Endodermal cell (in vitro differentiated cells): ENCODE measurements around the gene NT5C2. TPM values are rescaled to one million over a fixed set of nuclear protein-coding genes. Genes with fewer than 3 reads are reported as not detected.

Experiments
- DNase-seq: peaks from one replicate; pipeline ENCODE4 v3.0.0-alpha.2; 2017
- H3K27ac ChIP-seq: 2 replicates; pipeline ENCODE4 v1.5.1; 2013; ENCODE audit warnings: mild to moderate bottlenecking, low read depth, low read length, moderate library complexity
- H3K27me3 ChIP-seq: 2 replicates; pipeline ENCODE4 v1.6.1; 2013; ENCODE audit warnings: mild to moderate bottlenecking, low read length, moderate library complexity; ENCODE audit not compliant: insufficient read depth, control insufficient read depth, poor library complexity, severe bottlenecking
- H3K36me3 ChIP-seq: 2 replicates; pipeline ENCODE4 v1.7.0; 2013; ENCODE audit warnings: mild to moderate bottlenecking, low read length, moderate library complexity; ENCODE audit not compliant: control insufficient read depth, insufficient read depth
- H3K4me1 ChIP-seq: one replicate; pipeline ENCODE4 v1.7.0; 2013; ENCODE audit warnings: low read length; ENCODE audit not compliant: control insufficient read depth, insufficient read depth
- H3K4me3 ChIP-seq: 2 replicates; pipeline ENCODE4 v1.5.1; 2013; ENCODE audit warnings: mild to moderate bottlenecking, low read length, moderate library complexity
- H3K9ac ChIP-seq: 2 replicates; pipeline ENCODE4 v1.6.1; 2013; ENCODE audit warnings: mild to moderate bottlenecking, low read length, moderate library complexity; ENCODE audit not compliant: poor library complexity, severe bottlenecking; ENCODE audit errors: extremely low read depth
- H3K9me3 ChIP-seq: 2 replicates; pipeline ENCODE4 v1.6.1; 2013; ENCODE audit warnings: mild to moderate bottlenecking, low read length, moderate library complexity; ENCODE audit not compliant: control insufficient read depth
- H3K27ac Mint-ChIP-seq: 2 replicates; pipeline ENCODE4 v1.8.0; 2020; ENCODE audit warnings: mixed read lengths
- H3K27me3 Mint-ChIP-seq: 2 replicates; pipeline ENCODE4 v1.8.0; 2021; ENCODE audit warnings: mild to moderate bottlenecking, mixed read lengths; ENCODE audit not compliant: insufficient read depth
- H3K36me3 Mint-ChIP-seq: 2 replicates; pipeline ENCODE4 v1.8.0; 2020; ENCODE audit warnings: low read depth, mixed read lengths
- H3K4me1 Mint-ChIP-seq: 2 replicates; pipeline ENCODE4 v1.8.0; 2020; ENCODE audit warnings: mixed read lengths
- H3K4me3 Mint-ChIP-seq: 2 replicates; pipeline ENCODE4 v1.8.0; 2020; ENCODE audit warnings: mild to moderate bottlenecking, moderate library complexity, mixed read lengths
- H3K9me3 Mint-ChIP-seq: 2 replicates; pipeline ENCODE4 v1.8.0; 2020; ENCODE audit warnings: mild to moderate bottlenecking, mixed read lengths
- CTCF ChIP-seq: fragments of 200-600 bp; sonication (generic); conservative IDR thresholded peaks from 2 replicates; pipeline ENCODE4 v1.5.0; 2021; ENCODE audit warnings: antibody characterized with exemption, mild to moderate bottlenecking
- WGBS, 2 experiments: methylation state at CpG; one replicate each; pipeline versions ENCODE4 v1.1.5 to v1.1.7; 2013; ENCODE audit warnings: missing lambda C conversion rate in 2 of 2, mixed read lengths in 1 of 2; ENCODE audit not compliant: insufficient coverage in 1 of 2, insufficient read length in 1 of 2; 5-methylcytosine and 5-hydroxymethylcytosine counted together
- total RNA-seq, 2 donors: library from RNA; stranded (reverse); fragmentation: NEBNext Ultra II Directional in 1 of 2; extraction: Animal tissue kit (Norgen Biotek cat#: 25700) in 1 of 2; gene quantifications; 2 replicates in 1 of 2; 3 replicates in 1 of 2; pipeline ENCODE4 v1.2.1, GENCODE V29; 2021

Gene NT5C2
- total RNA-seq, 2 donors from 2014 or later: 122 to 148 TPM

GRCh38 chr10:103232131-103232673 lies 39.1 kb upstream of the NT5C2 start:
- H3K4me1 ChIP-seq: peaks cover 15% of the 10 kb centered on the region
- WGBS, 2 experiments: 68 to 72% methylated on average over 3 of the region's 3 CpGs

GRCh38 chr10:103231047-103231551 lies 38.0 kb upstream of the NT5C2 start:
- TF ChIP-seq CTCF: no peak
- Mint-ChIP-seq H3K9me3 (peaks cover 5% of the 10 kb centered on the region), H3K4me3 (peak overlapping the region; percentile 22), H3K4me1 (peaks cover 17% of the 10 kb centered on the region), H3K27ac (peak overlapping the region; percentile 82), H3K27me3 (no peaks in the 10 kb centered on the region), H3K36me3 (no peaks in the 10 kb centered on the region)
- no peaks in the 10 kb centered on the region for H3K27me3 ChIP-seq
- peaks cover 15% of the 10 kb centered on the region for H3K4me1 ChIP-seq
- peak overlapping the region; percentile 60 for H3K9ac ChIP-seq
- DNase-seq: peak; percentile 80
- peak overlapping the region; percentile 90 for H3K27ac ChIP-seq
- no peaks in the 10 kb centered on the region for H3K36me3 ChIP-seq
- H3K9me3 ChIP-seq: peaks cover 3% of the 10 kb centered on the region
- 0 to 16% methylated on average over 2 to 3 of the region's 4 CpGs for WGBS, 2 experiments
- H3K4me3 ChIP-seq: no peak overlapping the region

More at GRCh38 chr10:103232131-103232673, 39.1 kb upstream of the NT5C2 start:
- peak overlapping the region; percentile 60 for H3K9ac ChIP-seq
- Mint-ChIP-seq H3K27ac (peak overlapping the region; percentile 82), H3K9me3 (peaks cover 3% of the 10 kb centered on the region), H3K4me1 (peaks cover 17% of the 10 kb centered on the region), H3K27me3 (no peaks in the 10 kb centered on the region), H3K36me3 (no peaks in the 10 kb centered on the region), H3K4me3 (no peak overlapping the region)
- no peaks in the 10 kb centered on the region for H3K36me3 ChIP-seq
- peak overlapping the region; percentile 50 for H3K27ac ChIP-seq
- no peaks in the 10 kb centered on the region for H3K9me3 ChIP-seq
- TF ChIP-seq CTCF: no peak
- DNase-seq: no peak
- no peak overlapping the region for H3K4me3 ChIP-seq
- no peaks in the 10 kb centered on the region for H3K27me3 ChIP-seq

GRCh38 chr10:103227416-103227815 lies 34.3 kb upstream of the NT5C2 start:
- H3K9ac ChIP-seq: no peak overlapping the region
- no peaks in the 10 kb centered on the region for H3K27me3 Mint-ChIP-seq
- H3K27me3 ChIP-seq: no peaks in the 10 kb centered on the region
- H3K36me3 ChIP-seq: no peaks in the 10 kb centered on the region
- TF ChIP-seq CTCF: no peak
- peaks cover 33% of the 10 kb centered on the region for H3K9me3 ChIP-seq
- no peak overlapping the region for H3K4me3 ChIP-seq
- no peak overlapping the region for H3K27ac ChIP-seq
- H3K4me1 Mint-ChIP-seq: peaks cover 13% of the 10 kb centered on the region
- H3K4me1 ChIP-seq: peaks cover 15% of the 10 kb centered on the region
- no peak for DNase-seq
- WGBS, 2 experiments: 100% methylated on average over 1 of the region's 1 CpG; no CpG with 5 or more reads in 1 of the 2 experiments
- no peak overlapping the region for H3K27ac Mint-ChIP-seq
- H3K9me3 Mint-ChIP-seq: peaks cover 31% of the 10 kb centered on the region
- no peak overlapping the region for H3K4me3 Mint-ChIP-seq
- H3K36me3 Mint-ChIP-seq: peaks cover 17% of the 10 kb centered on the region
